MV-4-11 (cell line): ENCODE results near the gene ZKSCAN5.
A peak's percentile ranks its signal among the peaks of the same experiment; 100 is the strongest.

Experiments
- DNase-seq: peaks from one replicate; lab custom pipeline; 2025; lab: John Stamatoyannopoulos, UW

The ZKSCAN5 gene

DNA sequence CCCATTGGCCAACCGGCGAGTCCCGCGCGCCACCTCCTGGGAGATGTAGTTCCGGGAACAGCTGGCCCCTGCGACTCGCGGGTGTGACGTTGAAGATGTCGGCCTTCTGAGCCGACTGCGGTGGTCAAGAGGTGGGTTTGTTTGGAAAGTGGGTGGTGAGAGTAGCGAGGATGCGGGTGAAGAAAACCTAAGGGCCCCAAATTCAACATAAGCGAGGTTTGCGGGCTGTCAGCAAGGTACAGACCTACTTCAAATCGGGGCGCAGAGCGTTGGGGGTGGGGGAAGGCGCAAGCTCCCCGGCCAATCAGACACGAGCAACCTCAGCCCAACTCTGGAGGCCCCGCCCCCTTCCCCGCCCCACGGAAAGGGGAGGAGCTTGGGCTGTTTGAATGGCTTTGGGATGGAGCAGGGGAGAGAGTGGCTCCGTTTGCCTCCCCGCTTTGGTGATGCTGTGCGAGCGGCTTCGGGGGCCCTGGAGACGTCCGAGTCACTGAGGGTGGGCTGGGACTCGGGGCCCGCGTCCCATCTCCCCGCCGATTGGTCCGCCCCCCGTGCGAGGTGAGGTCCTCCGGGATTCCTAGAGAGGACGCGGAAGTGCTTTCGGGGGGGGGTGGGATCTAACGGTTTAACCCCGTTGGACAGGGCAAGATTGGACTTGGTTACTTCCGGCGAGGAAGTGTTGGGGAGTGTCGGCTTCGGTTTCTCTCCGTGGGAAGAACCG lies at the start of gene ZKSCAN5:
Gene ZKSCAN5 (plus strand): TSS at position 60 of the 721 bp plus-strand sequence. CDS start 1,383 bp downstream, outside the sequence.
- DNase-seq, result peak; percentile 92

DNA sequence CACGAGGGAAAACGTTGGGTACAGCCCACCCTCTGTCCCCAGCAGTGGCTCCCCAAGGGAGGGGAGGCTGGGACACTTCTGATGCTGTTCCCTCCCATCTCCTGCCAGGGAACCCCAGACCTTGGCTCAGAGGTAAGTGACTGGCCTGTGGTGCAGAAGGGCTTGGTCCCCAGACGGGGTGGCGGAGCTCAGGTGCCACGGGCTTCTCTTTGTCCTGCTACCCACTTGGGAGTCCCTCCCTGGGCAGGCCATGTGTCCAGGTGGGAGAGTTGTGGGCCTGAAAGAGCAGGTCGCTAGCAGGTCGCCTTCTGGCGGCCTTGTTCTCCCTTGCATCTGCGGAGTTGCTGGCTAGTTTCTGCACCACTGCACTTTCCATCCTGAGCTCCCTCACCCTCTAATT lies 48.6 kb upstream of the ZKSCAN5 start:
- DNase-seq, result no peak

DNA sequence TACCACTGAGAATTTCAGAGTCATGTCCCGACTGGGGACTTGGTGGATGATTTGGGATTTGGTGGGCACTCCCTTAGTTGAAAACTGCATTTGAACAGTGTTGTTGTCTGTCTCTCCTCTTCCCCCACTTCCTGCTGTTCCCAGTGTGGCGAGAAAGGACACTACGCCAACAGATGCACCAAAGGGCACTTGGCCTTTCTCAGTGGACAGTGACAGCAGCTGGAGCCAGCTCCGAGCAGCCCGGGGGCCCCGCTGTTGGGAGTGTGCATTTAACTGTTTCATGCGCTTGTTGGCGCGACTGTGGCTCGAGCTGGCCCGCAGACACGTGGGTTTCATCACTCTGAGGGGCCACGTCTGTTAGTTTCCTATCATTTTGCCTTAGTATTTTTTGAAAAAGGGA lies 48.2 kb upstream of the ZKSCAN5 start:
- DNase-seq, result no peak

DNA sequence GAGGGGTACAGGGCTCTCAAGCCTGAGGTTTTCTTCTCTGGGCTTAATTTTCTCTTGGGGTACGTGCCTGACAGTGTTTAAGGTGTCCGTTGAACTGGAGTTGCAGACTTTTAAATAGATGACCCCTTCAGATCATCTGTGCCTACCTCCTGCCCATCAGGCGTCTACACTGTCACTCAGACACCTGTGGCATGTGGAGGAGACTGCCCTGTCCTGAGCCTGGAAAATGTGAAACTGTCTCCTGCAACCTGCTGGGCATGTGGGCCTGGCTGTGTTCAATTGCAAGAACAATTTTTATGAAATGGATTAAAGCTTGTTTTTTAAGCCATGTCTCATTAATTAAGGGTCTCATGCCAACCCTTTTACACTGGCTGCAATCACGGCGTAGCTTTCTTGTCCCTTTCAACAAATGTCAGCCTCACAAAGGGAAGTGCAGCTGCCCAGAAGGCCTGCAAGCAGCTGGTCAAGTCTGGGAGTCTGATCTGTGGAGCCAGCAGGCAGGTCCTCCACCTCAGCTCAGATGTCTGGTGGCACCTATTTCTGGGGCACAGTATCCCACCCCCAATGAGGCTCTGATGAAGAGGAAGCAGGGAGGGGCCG lies 47.3 kb upstream of the ZKSCAN5 start:
- no peak for DNase-seq

DNA sequence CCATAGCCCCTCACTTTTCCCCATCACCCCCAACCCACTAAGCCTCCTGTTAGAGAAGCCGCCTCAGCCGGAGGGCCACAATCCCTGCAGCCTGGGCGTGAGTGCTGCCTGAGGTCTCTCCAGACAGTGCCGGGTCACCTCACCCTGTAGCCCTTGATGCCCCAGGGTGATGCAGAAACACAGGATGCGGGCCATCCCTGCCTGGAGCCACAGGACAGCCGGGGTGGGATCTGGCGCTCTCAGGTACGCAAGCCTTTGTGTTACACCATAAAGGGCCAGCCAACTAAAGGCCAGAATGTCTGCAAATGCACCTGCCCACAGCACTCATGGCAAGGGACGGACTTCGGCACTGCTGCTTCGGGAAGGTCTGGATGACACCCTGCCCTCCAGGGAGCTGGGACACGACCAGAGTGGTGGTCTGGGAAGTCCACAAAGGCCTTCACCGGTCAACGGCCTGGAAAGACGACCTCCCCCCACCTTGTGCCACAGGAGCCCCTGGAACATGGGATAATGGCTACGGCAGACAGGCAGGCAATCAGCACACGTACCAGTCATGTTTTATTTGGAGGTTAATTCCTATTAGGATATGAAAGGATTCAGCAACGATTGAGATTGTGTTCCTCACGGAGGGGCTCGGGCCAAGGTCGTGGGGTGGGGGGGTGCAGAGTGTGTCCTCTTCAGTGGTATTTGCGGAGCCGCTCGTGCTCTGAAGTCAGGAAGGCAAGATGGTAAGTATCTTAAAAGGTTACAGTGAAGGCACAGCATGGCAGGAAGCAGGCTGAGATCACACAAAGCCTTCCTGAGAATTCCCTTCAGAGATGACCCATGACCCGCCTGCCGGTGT lies 46.6 kb upstream of the ZKSCAN5 start:
- DNase-seq, result no peak

DNA sequence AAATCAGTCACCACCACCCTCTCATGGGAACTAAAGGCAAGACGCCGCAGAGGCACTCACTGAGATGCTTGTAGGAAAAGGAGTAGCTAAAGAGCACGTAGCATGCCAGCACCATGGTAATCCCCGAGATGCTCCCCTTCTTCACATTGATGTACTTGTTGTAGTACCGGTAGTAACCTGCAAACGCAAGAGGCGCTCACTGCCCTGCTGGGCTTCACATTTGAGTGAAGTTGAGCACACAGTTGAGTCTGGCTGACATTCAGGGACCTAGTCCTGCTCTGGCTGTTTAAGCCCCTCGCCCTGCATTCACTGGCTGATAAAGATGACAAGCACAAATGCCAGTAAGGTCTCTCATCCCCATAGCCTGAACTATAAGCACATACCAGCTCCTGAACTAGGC lies 45.4 kb upstream of the ZKSCAN5 start:
- DNase-seq, result peak; percentile 46

DNA sequence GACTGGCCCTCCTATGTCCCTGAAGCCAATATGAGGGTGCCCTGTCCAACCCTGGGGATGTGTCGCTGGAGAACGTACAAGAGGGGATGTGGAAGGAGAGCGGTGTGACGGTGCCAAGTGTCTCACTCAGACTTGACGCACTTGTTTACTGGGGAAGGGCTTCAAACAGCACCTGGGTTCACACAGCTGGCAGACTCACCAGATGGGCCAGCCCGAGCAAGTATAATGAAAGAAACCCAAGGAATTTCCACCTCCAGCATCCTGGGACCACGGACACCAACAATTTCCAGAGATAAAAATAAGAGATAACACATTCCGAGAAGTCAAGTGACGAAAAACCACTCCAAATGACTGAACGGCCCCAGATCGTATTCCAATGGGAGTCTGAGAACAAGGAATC lies 43.8 kb upstream of the ZKSCAN5 start:
- DNase-seq, result no peak

DNA sequence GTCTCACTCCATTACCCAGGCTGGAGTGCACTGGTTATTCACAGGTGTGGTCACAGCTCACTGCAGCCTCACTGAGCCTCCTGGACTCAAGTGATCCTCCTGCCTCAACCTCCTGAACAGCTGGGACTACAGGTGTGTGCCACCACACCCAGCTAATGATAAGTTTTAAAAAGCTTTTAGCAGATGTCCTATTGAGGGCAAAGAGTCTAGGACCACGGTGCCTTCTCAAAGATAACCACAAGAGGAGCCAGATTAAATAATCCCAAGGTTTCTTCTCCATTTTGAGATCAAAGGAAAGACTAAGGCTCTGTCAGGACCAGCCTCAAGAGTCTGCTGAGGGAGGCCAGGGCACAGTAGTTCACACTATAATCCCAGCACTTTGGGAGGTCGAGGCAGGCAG lies 43.2 kb upstream of the ZKSCAN5 start:
- DNase-seq, result no peak

DNA sequence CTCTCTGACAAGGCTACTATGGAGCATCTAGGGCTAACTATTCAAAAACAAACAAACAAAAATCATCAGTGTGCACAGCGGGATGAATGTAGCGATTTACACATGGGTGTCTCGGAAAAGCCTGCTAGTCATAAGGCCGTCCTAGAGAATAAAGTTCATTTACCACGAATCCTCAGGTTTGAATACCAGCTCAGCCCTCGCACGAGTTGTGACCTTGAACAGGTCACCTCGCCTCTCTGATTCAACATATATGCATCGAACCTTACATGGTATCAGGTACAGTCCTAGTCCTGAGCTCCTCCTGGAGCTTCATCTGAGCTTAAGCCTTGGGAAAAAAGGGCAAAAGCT lies 39.1 kb upstream of the ZKSCAN5 start:
- no peak for DNase-seq

DNA sequence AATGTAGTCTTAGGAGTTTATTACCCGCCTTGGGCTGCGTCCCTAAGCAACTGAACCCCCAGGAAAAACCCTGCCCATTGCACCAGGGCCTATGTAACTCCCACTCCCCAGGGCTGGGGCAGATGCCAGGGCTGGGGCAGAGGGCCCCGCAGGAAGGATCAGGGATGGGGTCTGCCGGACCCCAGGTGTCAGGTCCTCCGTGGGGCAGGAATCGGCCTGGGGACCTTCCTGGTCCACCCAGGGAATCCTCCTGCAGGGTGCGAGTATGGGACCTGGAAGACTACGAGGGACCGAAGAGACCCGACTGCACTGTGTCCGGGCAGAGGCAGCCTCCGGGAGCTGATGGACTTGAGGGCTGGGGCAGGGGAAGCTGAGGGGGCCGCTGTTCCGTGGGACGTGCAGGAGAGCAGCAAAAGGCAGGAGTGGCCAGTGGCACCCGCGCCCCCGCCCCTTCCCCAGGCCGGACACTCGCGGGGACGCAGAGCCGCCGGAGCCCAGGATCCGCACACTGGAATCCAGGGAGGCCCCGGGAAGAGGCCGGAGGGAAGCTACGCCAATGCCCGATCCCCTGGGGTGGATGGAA lies 36.0 kb upstream of the ZKSCAN5 start:
- no peak for DNase-seq

DNA sequence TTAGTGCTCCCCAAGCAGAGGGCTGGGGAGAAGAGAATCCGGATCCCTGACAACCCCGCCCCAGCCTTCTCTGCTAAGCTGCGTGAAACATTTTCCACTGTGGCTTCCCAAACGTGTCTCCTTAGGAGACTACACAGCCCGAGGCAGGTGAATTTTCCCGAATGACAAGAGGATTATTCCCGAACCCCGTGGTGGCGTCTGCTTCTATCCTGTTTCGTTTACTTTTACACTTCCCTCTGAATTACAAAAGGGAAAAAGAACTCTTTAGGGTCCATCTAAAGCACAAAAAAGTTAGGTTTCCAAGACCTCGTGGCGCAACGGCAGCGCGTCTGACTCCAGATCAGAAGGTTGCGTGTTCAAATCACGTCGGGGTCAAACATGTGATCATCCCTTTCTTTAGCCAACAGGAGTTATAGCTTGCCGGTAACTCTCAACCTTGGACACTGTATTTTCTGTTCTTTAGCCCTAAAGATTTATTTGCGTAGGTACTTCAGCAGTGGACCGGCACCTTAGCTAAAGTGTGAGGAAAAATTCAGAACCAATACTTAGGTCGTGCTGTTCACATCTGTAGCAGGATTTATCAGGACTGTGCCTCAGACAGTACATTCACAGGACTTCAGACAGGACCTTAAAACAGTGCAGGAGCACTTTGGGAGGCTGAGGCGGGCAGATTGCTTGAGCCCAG lies 34.9 kb upstream of the ZKSCAN5 start:
- DNase-seq, result no peak

DNA sequence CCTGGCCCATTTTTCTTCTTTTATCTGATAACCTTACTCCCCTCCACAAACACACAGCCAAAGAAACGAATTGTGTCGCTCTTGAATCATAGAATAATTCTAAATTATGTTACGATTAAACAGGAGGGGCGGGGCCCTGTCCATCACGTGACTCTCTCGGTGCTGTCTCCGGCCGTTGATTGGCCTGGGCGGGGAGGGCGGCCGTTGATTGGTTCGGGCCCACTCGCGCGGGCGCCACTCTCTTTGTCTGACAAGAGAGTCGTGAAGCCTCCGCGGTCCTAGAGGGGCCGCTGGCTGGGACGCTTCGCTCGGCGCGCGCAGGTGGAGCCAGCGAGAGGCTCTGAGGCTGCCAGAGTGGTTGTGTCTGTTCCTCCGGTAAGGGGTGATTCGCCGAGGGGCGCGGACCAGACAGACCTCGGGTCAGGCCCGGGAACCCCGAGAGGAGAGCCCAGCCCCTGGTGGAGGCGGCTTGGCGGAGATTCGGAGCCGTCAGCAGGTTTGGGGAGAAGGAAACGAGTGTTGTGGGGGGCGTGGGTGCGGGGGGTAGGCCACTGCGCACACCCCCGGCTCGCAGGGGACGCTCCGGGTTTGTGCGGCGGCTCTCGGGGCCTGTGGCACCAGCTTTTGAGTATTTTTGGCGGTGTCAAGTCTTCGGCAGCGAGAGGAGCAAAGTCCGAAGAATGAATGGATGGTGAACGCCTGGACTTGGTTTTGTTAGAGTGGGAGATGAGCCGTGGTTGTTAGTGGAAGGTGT lies 31.7 kb upstream of the ZKSCAN5 start, which contains the start of gene ZNF789:
Gene ZNF789 (plus strand): TSS at position 330 of the 754 bp plus-strand sequence. CDS start 3,567 bp downstream, outside the sequence.
- peak; percentile 95 for DNase-seq

DNA sequence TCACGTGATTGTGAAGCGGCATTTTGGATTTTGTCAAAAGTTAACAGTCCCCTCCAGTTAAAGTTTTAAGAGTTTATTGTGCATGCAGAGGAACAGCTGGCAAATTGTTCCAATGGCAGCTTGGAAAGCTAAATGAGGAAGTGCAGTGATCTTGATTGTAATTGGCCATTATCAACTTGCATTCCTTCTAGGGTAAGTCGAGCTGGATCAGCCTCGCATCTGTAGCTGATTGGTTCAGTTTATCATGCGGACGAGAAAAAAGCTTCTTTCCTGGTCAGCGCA lies 31.2 kb upstream of the ZKSCAN5 start:
- DNase-seq, result peak; percentile 84

DNA sequence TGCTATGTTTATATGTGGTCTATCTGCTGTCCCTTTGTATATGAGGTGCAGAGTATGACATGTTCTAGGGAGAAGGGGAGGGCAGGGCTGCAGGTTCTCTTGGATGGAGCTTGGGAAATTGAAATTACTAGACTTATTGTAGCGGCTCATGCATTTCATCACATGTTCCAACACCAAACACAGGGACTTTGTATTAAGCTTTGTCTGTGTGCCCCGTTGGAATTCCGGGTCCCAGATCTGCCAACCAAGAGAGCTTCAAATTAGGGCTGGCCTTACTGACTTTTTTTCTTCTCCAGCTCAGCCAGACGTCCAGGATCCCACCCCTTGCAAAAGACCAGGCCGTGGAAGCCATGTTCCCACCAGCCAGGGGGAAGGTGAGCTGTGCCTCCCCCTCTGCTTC lies 28.4 kb upstream of the ZKSCAN5 start:
- no peak for DNase-seq

DNA sequence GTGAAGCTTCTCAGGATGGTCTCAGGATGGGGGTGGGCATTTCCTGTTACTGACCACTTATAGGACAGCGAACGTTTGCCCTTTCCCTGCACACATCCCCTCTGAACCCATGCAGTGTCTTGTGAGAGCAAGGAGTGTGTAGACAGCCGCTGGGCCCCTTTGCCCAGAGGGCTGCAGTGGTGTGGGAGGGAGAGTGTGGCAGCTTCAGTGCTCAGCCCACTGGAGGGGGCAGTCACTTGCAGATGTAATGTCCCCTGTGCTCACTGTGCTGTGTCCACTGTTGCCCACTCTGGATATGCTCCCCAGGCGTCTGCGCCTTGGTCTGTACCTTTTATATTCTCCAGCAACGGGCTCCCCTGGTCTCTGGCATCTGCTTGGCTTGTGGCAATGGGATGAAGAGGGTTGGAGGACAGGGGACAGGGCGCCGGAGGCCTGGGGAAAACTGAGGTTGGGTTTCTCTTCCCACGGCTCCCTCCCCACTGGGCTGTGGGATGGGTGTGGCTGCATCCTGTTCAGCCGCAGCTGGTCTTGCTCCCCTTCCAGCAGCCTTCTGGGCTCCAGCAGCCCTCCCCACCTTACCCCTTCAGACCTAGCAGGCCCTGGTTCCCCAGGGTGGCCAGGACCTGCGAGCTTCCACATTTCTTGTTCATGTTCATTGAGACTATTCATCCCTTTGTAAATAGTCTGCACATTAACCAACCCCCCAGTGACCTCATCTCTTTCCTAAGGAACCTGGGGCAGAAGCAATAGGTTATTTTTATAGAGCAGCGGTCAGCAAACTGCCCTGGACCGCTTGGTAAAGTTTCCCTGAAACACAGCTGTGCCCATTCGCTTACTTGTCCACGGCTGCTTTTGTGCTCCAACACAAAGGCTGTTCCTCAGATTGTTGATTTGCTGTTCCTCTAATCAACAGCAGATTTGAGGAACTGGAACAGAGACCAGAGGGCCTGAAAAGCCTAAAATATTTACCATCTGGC lies 25.7 kb upstream of the ZKSCAN5 start:
- peak; percentile 83 for DNase-seq

DNA sequence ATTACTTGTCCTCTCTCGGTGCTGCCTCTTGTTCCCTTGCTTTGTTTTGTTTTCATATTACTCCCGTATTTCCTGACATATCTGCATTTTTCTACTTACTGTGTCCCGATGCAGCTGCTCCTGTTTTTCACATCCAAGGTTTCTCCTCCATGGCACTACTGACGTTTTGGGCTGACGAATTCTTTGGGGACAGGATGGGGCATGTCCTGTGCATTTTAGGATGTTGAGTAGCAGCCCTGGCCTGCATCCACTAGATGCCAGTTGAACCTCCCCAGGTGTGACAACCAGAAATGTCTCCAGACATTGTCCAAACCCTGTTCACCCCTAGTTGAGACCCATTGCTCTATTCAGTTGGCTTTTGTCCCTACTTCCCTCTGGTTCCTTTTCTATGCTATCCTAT lies 19.4 kb upstream of the ZKSCAN5 start:
- no peak for DNase-seq

DNA sequence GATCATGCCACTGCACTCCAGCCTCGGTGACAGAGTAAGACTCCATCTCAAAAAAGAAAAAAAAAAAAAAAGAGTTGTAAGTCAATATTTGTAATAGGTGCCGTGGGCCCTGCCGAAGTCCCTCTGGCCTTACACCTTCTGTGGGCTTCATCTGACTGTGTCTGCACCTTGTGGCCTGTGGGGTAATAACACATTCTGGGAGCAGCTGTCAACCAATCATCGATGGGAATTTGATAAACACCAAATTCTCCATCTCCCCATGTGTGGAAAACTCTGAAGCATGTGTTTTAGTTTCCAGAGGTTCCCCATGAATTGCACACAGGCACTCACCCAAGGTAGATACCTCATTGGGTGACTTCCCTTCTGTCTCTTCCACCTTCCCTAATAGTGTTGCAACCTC lies 15.2 kb upstream of the ZKSCAN5 start:
- no peak for DNase-seq

DNA sequence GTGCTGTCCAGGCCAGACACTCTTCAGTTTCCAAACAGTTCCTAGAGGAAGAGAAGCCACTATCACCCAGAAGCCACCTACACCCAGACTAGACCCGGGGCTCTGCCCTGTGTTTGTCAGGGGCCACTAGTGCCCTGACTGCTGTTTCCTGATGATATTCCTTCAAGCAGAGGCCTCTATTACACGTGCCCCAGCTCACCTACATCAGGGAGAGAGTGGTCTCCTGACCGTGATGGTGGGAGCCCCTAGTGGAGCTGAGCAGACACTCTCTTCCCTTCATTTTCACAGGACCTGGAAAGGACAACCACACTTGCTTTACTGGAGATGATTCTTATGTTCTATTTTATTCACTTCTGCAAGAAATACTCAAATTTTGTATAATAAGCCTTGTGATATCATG lies 13.6 kb upstream of the ZKSCAN5 start:
- DNase-seq, result no peak

DNA sequence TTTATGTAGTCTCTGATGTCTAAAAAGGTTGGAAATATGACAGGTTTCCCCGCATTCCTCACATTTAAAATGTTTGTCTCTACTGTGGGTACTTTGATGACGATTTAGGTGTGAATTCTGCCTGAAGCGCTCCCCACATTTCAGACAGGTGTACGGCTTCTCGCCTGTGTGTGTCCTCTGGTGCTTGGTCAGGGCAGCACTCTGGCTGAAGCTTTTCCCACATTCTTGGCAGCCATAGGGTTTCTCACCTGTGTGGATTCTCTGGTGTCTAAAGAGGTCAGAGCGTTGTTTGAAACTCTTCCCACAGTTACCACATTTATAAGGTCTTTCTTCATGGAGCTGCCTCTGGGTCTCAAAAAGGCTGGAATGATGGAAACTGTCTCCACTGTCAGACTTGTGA lies 10.6 kb upstream of the ZKSCAN5 start:
- no peak for DNase-seq
